Hematopoietic multipotent progenitor cell treated with erythropoietin and hydrocortisone succinate and interleukin-3 and kit ligand, for 8 days (in vitro differentiated cells): ENCODE results near the gene GTF3A.
A peak's percentile ranks its signal among the peaks of the same experiment; 100 is the strongest.

Experiments
- DNase-seq: peaks from one replicate; pipeline ENCODE4 v3.0.0-alpha.2; 2015

GTF3A gene

GRCh38 chr13:27405546-27406134 lies 18.8 kb upstream of the GTF3A start:
- no peak for DNase-seq

GRCh38 chr13:27406178-27406939 lies 18.1 kb upstream of the GTF3A start:
- DNase-seq = peak; percentile 62

- no peak for DNase-seq
These were observed 16.3 kb upstream of the GTF3A start for GRCh38 chr13:27408074-27408473.

- DNase-seq = no peak
These were observed 15.4 kb upstream of the GTF3A start for GRCh38 chr13:27409013-27409412.

- no peak for DNase-seq
These were observed 13.1 kb upstream of the GTF3A start for GRCh38 chr13:27411341-27411740.

GRCh38 chr13:27415116-27415515 lies 9.3 kb upstream of the GTF3A start:
- no peak for DNase-seq

- DNase-seq = no peak
These were observed 5.1 kb upstream of the GTF3A start for GRCh38 chr13:27419328-27419727.

- DNase-seq = peak; percentile 50
These were observed 3.1 kb upstream of the GTF3A start for GRCh38 chr13:27421101-27421871.

- no peak for DNase-seq
These were observed 1.1 kb upstream of the GTF3A start for GRCh38 chr13:27423333-27423732.

GRCh38 chr13:27425158-27425917 lies 919 bp downstream of the GTF3A start:
- DNase-seq = peak; percentile 43

- DNase-seq = peak; percentile 92
These were observed 1.7 kb downstream of the GTF3A start for GRCh38 chr13:27425918-27426630.

- no peak for DNase-seq
These were observed 3.2 kb downstream of the GTF3A start for GRCh38 chr13:27427641-27428040.

GRCh38 chr13:27428160-27428559 lies 3.7 kb downstream of the GTF3A start:
- DNase-seq = no peak

- no peak for DNase-seq
These were observed 7.8 kb downstream of the GTF3A start for GRCh38 chr13:27432180-27432579.

- DNase-seq = no peak
These were observed 8.3 kb downstream of the GTF3A start for GRCh38 chr13:27432611-27433210.

GRCh38 chr13:27437126-27437525 lies 12.7 kb downstream of the GTF3A start:
- no peak for DNase-seq

GRCh38 chr13:27440408-27440807 lies 16.0 kb downstream of the GTF3A start:
- DNase-seq = no peak

GRCh38 chr13:27442071-27442647 lies 17.7 kb downstream of the GTF3A start:
- no peak for DNase-seq

GRCh38 chr13:27442797-27443196 lies 18.4 kb downstream of the GTF3A start:
- DNase-seq = no peak

GRCh38 chr13:27446986-27447583 lies 22.7 kb downstream of the GTF3A start:
- DNase-seq = no peak

GRCh38 chr13:27448308-27448707 lies 23.9 kb downstream of the GTF3A start:
- DNase-seq = no peak
